OCI-LY1 (cell line): ENCODE results near the gene PSMD2.

Source experiments
- H2AFZ ChIP-seq: fragments of 200-600 bp; sonication (generic), shearing (Covaris generic); 2 replicates; pipeline ENCODE4 v1.6.0; 2014; ENCODE audit warnings: antibody characterized with exemption, mild to moderate bottlenecking, low read length
- H3F3A ChIP-seq: fragments of 200-600 bp; sonication (generic), shearing (Covaris generic); 2 replicates; pipeline ENCODE4 v1.6.0; 2014; ENCODE audit warnings: mild to moderate bottlenecking, antibody characterized with exemption, low read length, moderate library complexity; ENCODE audit not compliant: insufficient read depth
- H3K27ac ChIP-seq: fragments of 200-600 bp; sonication (generic); 2 replicates; pipeline ENCODE4 v1.5.1; 2014; ENCODE audit warnings: low read length, mixed run types, mild to moderate bottlenecking, low read depth; ENCODE audit not compliant: poor library complexity, severe bottlenecking
- H3K27me3 ChIP-seq: fragments of 200-600 bp; sonication (generic); 2 replicates; pipeline ENCODE4 v1.6.0; 2014; ENCODE audit warnings: antibody characterized with exemption, mild to moderate bottlenecking, low read length, moderate library complexity; ENCODE audit not compliant: insufficient read depth
- H3K36me3 ChIP-seq: fragments of 200-600 bp; sonication (generic); 2 replicates; pipeline ENCODE4 v1.6.1; 2014; ENCODE audit warnings: mild to moderate bottlenecking, antibody characterized with exemption, low read length, moderate library complexity, mixed read lengths; ENCODE audit not compliant: insufficient read depth
- H3K4me1 ChIP-seq: fragments of 200-600 bp; sonication (generic); 2 replicates; pipeline ENCODE4 v1.5.1; 2014; ENCODE audit warnings: mild to moderate bottlenecking, low read length, moderate library complexity; ENCODE audit not compliant: insufficient read depth, severe bottlenecking
- H3K4me2 ChIP-seq: fragments of 200-600 bp; sonication (generic), shearing (Covaris generic); 2 replicates; pipeline ENCODE4 v1.6.1; 2014; ENCODE audit warnings: low read length
- H3K4me3 ChIP-seq: fragments of 200-600 bp; sonication (generic); 2 replicates; pipeline ENCODE4 v1.5.1; 2014; ENCODE audit warnings: low read length, low read depth, mild to moderate bottlenecking, mixed read lengths; ENCODE audit not compliant: poor library complexity, severe bottlenecking
- H3K79me2 ChIP-seq: fragments of 200-600 bp; shearing (Covaris generic); 2 replicates; pipeline ENCODE4 v1.6.1; 2016; ENCODE audit warnings: mixed run types, low read length, mixed read lengths; ENCODE audit not compliant: insufficient read depth
- H3K9ac ChIP-seq: fragments of 200-600 bp; sonication (generic), shearing (Covaris generic); 2 replicates; pipeline ENCODE4 v1.6.1; 2014; ENCODE audit warnings: mild to moderate bottlenecking, low read length, mixed read lengths
- H3K9me2 ChIP-seq: fragments of 200-600 bp; sonication (generic), shearing (Covaris generic); 2 replicates; pipeline ENCODE4 v1.6.1; 2014; ENCODE audit warnings: low read depth, mild to moderate bottlenecking, low read length, mixed read lengths
- H3K9me3 ChIP-seq: fragments of 200-600 bp; shearing (Covaris generic); 2 replicates; pipeline ENCODE4 v1.6.1; 2014; ENCODE audit warnings: low read length, mixed read lengths
- H4K20me1 ChIP-seq: fragments of 200-600 bp; sonication (generic), shearing (Covaris generic); 2 replicates; pipeline ENCODE4 v1.6.0; 2016; ENCODE audit warnings: mild to moderate bottlenecking, low read length; ENCODE audit not compliant: insufficient read depth
- EZH2 ChIP-seq: fragments of 200-600 bp; sonication (generic), shearing (Covaris generic); IDR thresholded peaks from 2 replicates; pipeline ENCODE4 v1.8.0; 2017; ENCODE audit warnings: borderline replicate concordance, mixed run types, mild to moderate bottlenecking, antibody characterized with exemption, low read length, moderate library complexity, mixed read lengths
- TF ChIP-seq, protein P1 (sequence below): fragments of 200-600 bp; sonication (generic), shearing (Covaris generic); IDR thresholded peaks from 2 replicates; pipeline ENCODE4 v1.5.1; 2017; ENCODE audit warnings: mild to moderate bottlenecking, antibody characterized with exemption, low read length, moderate library complexity, mixed read lengths

PSMD2 gene

DNA sequence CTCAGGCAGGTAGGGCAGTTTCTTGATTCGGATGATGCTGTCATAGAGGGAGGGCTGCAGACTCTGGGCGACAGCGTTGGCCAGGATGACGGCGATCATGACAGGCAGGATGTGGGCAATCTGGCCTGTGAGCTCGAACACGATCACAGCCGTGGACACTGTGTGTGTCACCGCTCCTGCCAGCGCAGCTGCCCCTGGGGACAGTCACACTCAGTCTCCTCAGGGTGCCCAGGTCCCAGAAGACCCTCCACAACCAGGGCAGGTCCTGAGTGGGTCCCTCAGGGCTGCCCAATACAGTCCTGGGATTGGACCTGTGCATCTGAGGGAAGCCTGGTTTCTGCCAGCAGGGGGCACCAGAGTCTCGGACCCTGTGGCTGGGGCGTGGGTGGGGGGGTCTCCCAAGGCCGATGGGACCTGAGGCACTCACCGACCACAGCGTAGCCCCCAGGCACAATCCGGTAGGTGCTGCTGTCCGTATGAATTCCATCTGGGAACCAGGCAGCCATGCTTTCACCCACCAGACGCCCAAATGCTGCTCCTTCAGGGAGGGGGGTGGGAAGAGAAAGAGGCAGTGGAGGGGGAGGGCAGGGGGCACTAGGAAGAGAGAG lies 55.2 kb downstream of the PSMD2 start:
- Histone ChIP-seq H3F3A (no peaks in the 10 kb centered on the region), H4K20me1 (no peaks in the 10 kb centered on the region), H3K9me3 (no peaks in the 10 kb centered on the region), H3K4me3 (no peak overlapping the region), H3K79me2 (no peaks in the 10 kb centered on the region), H3K27me3 (peaks cover 5% of the 10 kb centered on the region; the same call in 1 of the 2 replicates), H3K4me2 (no peak overlapping the region; the same call in 1 of the 2 replicates), H3K9me2 (no peaks in the 10 kb centered on the region), H3K9ac (no peak overlapping the region), H2AFZ (no peak overlapping the region), H3K36me3 (no peaks in the 10 kb centered on the region), H3K27ac (no peak overlapping the region), H3K4me1 (peaks cover 3% of the 10 kb centered on the region)
- no peak for TF ChIP-seq EZH2
- TF ChIP-seq, protein P1, sequence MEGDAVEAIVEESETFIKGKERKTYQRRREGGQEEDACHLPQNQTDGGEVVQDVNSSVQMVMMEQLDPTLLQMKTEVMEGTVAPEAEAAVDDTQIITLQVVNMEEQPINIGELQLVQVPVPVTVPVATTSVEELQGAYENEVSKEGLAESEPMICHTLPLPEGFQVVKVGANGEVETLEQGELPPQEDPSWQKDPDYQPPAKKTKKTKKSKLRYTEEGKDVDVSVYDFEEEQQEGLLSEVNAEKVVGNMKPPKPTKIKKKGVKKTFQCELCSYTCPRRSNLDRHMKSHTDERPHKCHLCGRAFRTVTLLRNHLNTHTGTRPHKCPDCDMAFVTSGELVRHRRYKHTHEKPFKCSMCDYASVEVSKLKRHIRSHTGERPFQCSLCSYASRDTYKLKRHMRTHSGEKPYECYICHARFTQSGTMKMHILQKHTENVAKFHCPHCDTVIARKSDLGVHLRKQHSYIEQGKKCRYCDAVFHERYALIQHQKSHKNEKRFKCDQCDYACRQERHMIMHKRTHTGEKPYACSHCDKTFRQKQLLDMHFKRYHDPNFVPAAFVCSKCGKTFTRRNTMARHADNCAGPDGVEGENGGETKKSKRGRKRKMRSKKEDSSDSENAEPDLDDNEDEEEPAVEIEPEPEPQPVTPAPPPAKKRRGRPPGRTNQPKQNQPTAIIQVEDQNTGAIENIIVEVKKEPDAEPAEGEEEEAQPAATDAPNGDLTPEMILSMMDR = peak; percentile 94

DNA sequence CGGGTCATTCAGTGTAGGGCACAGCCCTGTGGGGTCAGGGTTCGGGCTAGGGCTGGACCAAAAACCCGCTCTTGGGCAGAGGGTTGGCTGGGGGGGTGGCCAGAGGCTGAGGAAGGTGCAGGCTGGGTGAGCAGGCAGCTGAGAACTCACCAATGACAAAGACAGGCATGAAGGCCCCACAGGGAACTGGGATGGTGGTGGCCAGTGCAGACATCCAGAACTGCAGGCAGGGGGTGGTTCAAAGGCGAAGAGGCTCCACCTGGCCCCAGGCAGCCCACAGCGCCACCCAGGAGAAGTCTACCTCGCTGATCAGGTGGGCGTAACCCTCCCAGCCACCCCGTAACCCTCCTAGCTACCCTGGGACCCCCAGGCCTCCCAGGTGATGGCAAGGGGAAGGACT lies 55.7 kb downstream of the PSMD2 start:
- H4K20me1 ChIP-seq = no peaks in the 10 kb centered on the region
- no peak overlapping the region for H3K9ac ChIP-seq
- H3K36me3 ChIP-seq = no peaks in the 10 kb centered on the region

DNA sequence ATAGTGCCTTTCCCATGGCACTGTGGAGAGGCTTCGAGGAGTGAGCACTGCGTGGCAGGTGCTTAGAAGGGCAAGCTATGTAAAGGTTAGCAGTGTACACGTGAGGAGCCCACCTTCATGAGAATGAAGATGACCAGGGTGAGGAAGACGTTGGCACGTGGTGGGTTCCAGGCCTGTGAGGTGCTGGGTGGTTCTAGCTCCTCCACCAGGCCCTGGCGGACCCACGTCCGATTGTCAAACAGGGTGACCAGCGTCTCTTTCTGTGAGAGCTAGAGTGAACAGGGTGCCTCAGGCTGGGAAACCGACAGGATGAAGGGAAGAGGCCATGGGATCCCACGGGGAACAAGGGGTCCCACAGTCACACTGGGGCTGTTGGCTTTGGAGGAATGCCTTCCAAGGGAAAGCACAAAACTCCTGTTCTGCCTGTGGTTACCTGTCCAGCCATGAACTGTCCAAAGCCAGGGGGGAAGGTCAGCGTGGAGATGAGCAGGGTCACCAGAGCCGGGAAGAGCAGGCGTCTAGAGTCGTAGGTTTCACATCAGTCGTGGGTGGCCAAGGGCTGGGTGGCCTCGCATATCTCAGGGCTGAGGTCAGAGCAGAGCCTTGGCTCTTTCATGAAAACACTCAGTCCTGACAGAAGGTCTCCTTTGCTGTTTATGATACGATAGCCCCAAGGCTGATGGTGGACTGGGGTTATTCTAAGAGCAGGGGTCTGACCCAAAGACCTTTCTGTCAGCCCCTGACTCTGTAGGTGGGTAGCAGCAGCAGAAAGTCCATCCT lies 56.4 kb downstream of the PSMD2 start:
- Histone ChIP-seq H3K9ac (no peak overlapping the region), H3K4me1 (peaks cover 3% of the 10 kb centered on the region), H4K20me1 (no peaks in the 10 kb centered on the region), H3K27me3 (peaks cover 5% of the 10 kb centered on the region; the same call in 1 of the 2 replicates), H3K9me2 (no peaks in the 10 kb centered on the region), H3K4me2 (no peak overlapping the region), H2AFZ (no peak overlapping the region), H3K4me3 (no peak overlapping the region), H3K36me3 (no peaks in the 10 kb centered on the region), H3K9me3 (no peaks in the 10 kb centered on the region), H3K27ac (no peak overlapping the region), H3K79me2 (no peaks in the 10 kb centered on the region), H3F3A (no peaks in the 10 kb centered on the region)
- no peak for TF ChIP-seq EZH2
- TF ChIP-seq, protein P1 = no peak

More for the DNA sequence above, 55.7 kb downstream of the PSMD2 start:
- no peaks in the 10 kb centered on the region for H3K9me3 ChIP-seq
- H3K27ac ChIP-seq = no peak overlapping the region
- no peaks in the 10 kb centered on the region for H3F3A ChIP-seq
- no peaks in the 10 kb centered on the region for H3K9me2 ChIP-seq
- H3K4me1 ChIP-seq = peaks cover 3% of the 10 kb centered on the region
- TF ChIP-seq, protein P1 = no peak
- TF ChIP-seq EZH2 = no peak
- H2AFZ ChIP-seq = no peak overlapping the region
- no peak overlapping the region for H3K4me2 ChIP-seq
- H3K4me3 ChIP-seq = no peak overlapping the region
- no peaks in the 10 kb centered on the region for H3K79me2 ChIP-seq
- peaks cover 5% of the 10 kb centered on the region; the same call in 1 of the 2 replicates for H3K27me3 ChIP-seq
